Astrocyte (in vitro differentiated cells and primary cell): ENCODE measurements around the gene AATF. TPM values are rescaled to one million over a fixed set of nuclear protein-coding genes. Genes with fewer than 3 reads are reported as not detected.

ENCODE experiments used
- DNase-seq: peaks from one replicate; pipeline ENCODE4 v3.0.0-alpha.2; 2010; ENCODE audit warnings: low read depth
- FAIRE-seq: peaks from 2 replicates; lab custom pipeline; 2011; peaks lifted over from hg19 to GRCh38; lab: Jason Lieb, UNC
- H2AFZ ChIP-seq: 2 replicates; pipeline ENCODE4 v1.6.0; 2012; ENCODE audit warnings: low read depth, low read length, inconsistent platforms
- H3K27ac ChIP-seq: 2 replicates; pipeline ENCODE4 v1.5.1; 2011; ENCODE audit warnings: low read depth, low read length, inconsistent platforms
- H3K27me3 ChIP-seq: 2 replicates; pipeline ENCODE4 v1.6.0; 2011; ENCODE audit warnings: low read length, inconsistent platforms; ENCODE audit not compliant: insufficient read depth
- H3K36me3 ChIP-seq: 2 replicates; pipeline ENCODE4 v1.5.1; 2011; ENCODE audit warnings: low read length, inconsistent platforms; ENCODE audit not compliant: insufficient read depth
- H3K4me1 ChIP-seq: 2 replicates; pipeline ENCODE4 v1.5.1; 2011; ENCODE audit warnings: low read length, inconsistent platforms; ENCODE audit not compliant: insufficient read depth
- H3K4me2 ChIP-seq: 2 replicates; pipeline ENCODE4 v1.6.0; 2012; ENCODE audit warnings: low read length, inconsistent platforms
- H3K4me3 ChIP-seq: 2 replicates; pipeline ENCODE4 v1.5.1; 2011; ENCODE audit warnings: low read depth, mild to moderate bottlenecking, low read length, inconsistent platforms; ENCODE audit not compliant: insufficient read depth
- H3K79me2 ChIP-seq: 2 replicates; pipeline ENCODE4 v1.6.0; 2012; ENCODE audit warnings: mild to moderate bottlenecking, low read length, inconsistent platforms; ENCODE audit not compliant: insufficient read depth
- H3K9ac ChIP-seq: 2 replicates; pipeline ENCODE4 v1.6.0; 2012; ENCODE audit warnings: mild to moderate bottlenecking, low read length, inconsistent platforms
- H3K9me3 ChIP-seq: 2 replicates; pipeline ENCODE4 v1.5.1; 2012; ENCODE audit warnings: low read depth, mild to moderate bottlenecking, low read length, inconsistent platforms; ENCODE audit not compliant: insufficient read depth
- H4K20me1 ChIP-seq: 2 replicates; pipeline ENCODE4 v1.6.0; 2012; ENCODE audit warnings: low read length, inconsistent platforms; ENCODE audit not compliant: insufficient read depth
- H3K27ac Mint-ChIP-seq: one replicate; pipeline ENCODE4 v1.8.0; 2021; ENCODE audit warnings: mild to moderate bottlenecking, mixed read lengths; ENCODE audit not compliant: unreplicated experiment
- H3K27me3 Mint-ChIP-seq: one replicate; pipeline ENCODE4 v1.8.0; 2021; ENCODE audit warnings: low read depth, mixed read lengths; ENCODE audit not compliant: unreplicated experiment
- H3K36me3 Mint-ChIP-seq: one replicate; pipeline ENCODE4 v1.8.0; 2021; ENCODE audit warnings: low read depth, mixed read lengths; ENCODE audit not compliant: unreplicated experiment
- H3K4me1 Mint-ChIP-seq: one replicate; pipeline ENCODE4 v1.8.0; 2021; ENCODE audit warnings: low read depth, mixed read lengths; ENCODE audit not compliant: unreplicated experiment
- H3K4me3 Mint-ChIP-seq: one replicate; pipeline ENCODE4 v1.8.0; 2021; ENCODE audit warnings: mild to moderate bottlenecking, moderate library complexity, mixed read lengths; ENCODE audit not compliant: unreplicated experiment
- H3K9me3 Mint-ChIP-seq: one replicate; pipeline ENCODE4 v1.8.0; 2021; ENCODE audit warnings: mild to moderate bottlenecking, mixed read lengths; ENCODE audit not compliant: unreplicated experiment
- CTCF ChIP-seq: IDR thresholded peaks from 2 replicates; pipeline ENCODE4 v1.5.1; 2011; ENCODE audit warnings: low read depth, mild to moderate bottlenecking, inconsistent platforms, low read length, moderate library complexity; ENCODE audit not compliant: insufficient read depth
- EZH2 ChIP-seq: IDR thresholded peaks from 2 replicates; pipeline ENCODE4 v1.6.1; 2012; ENCODE audit warnings: mild to moderate bottlenecking, low read length, inconsistent platforms; ENCODE audit not compliant: insufficient read depth
- total RNA-seq: library from RNA; stranded (reverse); gene quantifications from 2 replicates; pipeline ENCODE4 v1.2.1, GENCODE V29; 2021

AATF gene
- total RNA-seq, 1 donor from 2014 or later = 47.1 TPM

GRCh38 chr17:36922175-36922574 is 26.6 kb upstream of the AATF start:
- no peaks in the 10 kb centered on the region for H3K36me3 Mint-ChIP-seq
- no peak overlapping the region for H2AFZ ChIP-seq
- TF ChIP-seq EZH2 (no peak), CTCF (no peak)
- no peak overlapping the region for H3K4me3 Mint-ChIP-seq
- peaks cover 6% of the 10 kb centered on the region for H3K27me3 ChIP-seq
- no peak overlapping the region for H3K4me3 ChIP-seq
- no peaks in the 10 kb centered on the region for H3K9me3 ChIP-seq
- no peak overlapping the region for H3K27ac Mint-ChIP-seq
- H4K20me1 ChIP-seq = no peaks in the 10 kb centered on the region
- DNase-seq = no peak
- H3K4me1 Mint-ChIP-seq = peaks cover 51% of the 10 kb centered on the region
- peaks cover 52% of the 10 kb centered on the region for H3K4me1 ChIP-seq
- no peak overlapping the region for H3K4me2 ChIP-seq
- no peak overlapping the region for H3K27ac ChIP-seq
- no peak for FAIRE-seq
- H3K36me3 ChIP-seq = no peaks in the 10 kb centered on the region
- no peak overlapping the region for H3K9ac ChIP-seq
- no peaks in the 10 kb centered on the region for H3K9me3 Mint-ChIP-seq
- H3K79me2 ChIP-seq = no peaks in the 10 kb centered on the region
- peaks cover 9% of the 10 kb centered on the region for H3K27me3 Mint-ChIP-seq

GRCh38 chr17:36923814-36924221 is 24.9 kb upstream of the AATF start:
- Histone ChIP-seq H3K4me2 (no peak overlapping the region), H3K27ac (no peak overlapping the region), H3K4me1 (peaks cover 42% of the 10 kb centered on the region), H3K4me3 (no peak overlapping the region), H3K9me3 (no peaks in the 10 kb centered on the region), H3K27me3 (peaks cover 14% of the 10 kb centered on the region), H3K79me2 (no peaks in the 10 kb centered on the region), H2AFZ (no peak overlapping the region), H4K20me1 (no peaks in the 10 kb centered on the region), H3K9ac (no peak overlapping the region), H3K36me3 (no peaks in the 10 kb centered on the region)
- H3K27me3 Mint-ChIP-seq = peaks cover 16% of the 10 kb centered on the region
- H3K4me3 Mint-ChIP-seq = no peak overlapping the region
- H3K27ac Mint-ChIP-seq = peak overlapping the region; percentile 34
- DNase-seq (peak; percentile 54), FAIRE-seq (no peak)
- H3K9me3 Mint-ChIP-seq = peaks cover 2% of the 10 kb centered on the region
- H3K36me3 Mint-ChIP-seq = no peaks in the 10 kb centered on the region
- TF ChIP-seq CTCF (no peak), EZH2 (no peak)
- peaks cover 45% of the 10 kb centered on the region for H3K4me1 Mint-ChIP-seq

GRCh38 chr17:36926226-36926625 is 22.5 kb upstream of the AATF start:
- Histone ChIP-seq H3K27me3 (peaks cover 38% of the 10 kb centered on the region), H3K4me1 (peaks cover 22% of the 10 kb centered on the region), H4K20me1 (peaks cover 7% of the 10 kb centered on the region), H3K4me3 (no peak overlapping the region), H3K27ac (no peak overlapping the region), H3K79me2 (no peaks in the 10 kb centered on the region), H2AFZ (no peak overlapping the region), H3K9me3 (no peaks in the 10 kb centered on the region), H3K4me2 (no peak overlapping the region), H3K36me3 (no peaks in the 10 kb centered on the region), H3K9ac (no peak overlapping the region)
- H3K4me3 Mint-ChIP-seq = no peak overlapping the region
- peaks cover 39% of the 10 kb centered on the region for H3K27me3 Mint-ChIP-seq
- no peak overlapping the region for H3K27ac Mint-ChIP-seq
- DNase-seq (no peak), FAIRE-seq (no peak)
- peaks cover 4% of the 10 kb centered on the region for H3K9me3 Mint-ChIP-seq
- peaks cover 3% of the 10 kb centered on the region for H3K36me3 Mint-ChIP-seq
- H3K4me1 Mint-ChIP-seq = peaks cover 27% of the 10 kb centered on the region
- TF ChIP-seq CTCF (no peak), EZH2 (no peak)
